Skin epidermis (tissue), 12 donors: Measurements from ENCODE around the gene SLC25A30.
"Not testable (repeated sequence)": the region's sequence is repeated elsewhere in the genome, so short reads cannot be mapped to it uniquely, and the experiment has no call there.

Experiments used
- H3K27ac ChIP-seq, 21 experiments: fragments of 200-600 bp; sonication (generic) in 11 of 21; one replicate each; pipeline ENCODE4 v1.5.0; 2020; ENCODE audit warnings: mild to moderate bottlenecking in 3 of 21, inconsistent platforms in 2 of 21, moderate library complexity in 2 of 21
- H3K4me3 ChIP-seq, 7 experiments: fragments of 200-600 bp; sonication (generic) in 2 of 7; one replicate each; pipeline ENCODE4 v1.5.0; 2020; ENCODE audit warnings: inconsistent platforms in 2 of 7, mild to moderate bottlenecking in 2 of 7, moderate library complexity in 1 of 7

The SLC25A30 gene

DNA sequence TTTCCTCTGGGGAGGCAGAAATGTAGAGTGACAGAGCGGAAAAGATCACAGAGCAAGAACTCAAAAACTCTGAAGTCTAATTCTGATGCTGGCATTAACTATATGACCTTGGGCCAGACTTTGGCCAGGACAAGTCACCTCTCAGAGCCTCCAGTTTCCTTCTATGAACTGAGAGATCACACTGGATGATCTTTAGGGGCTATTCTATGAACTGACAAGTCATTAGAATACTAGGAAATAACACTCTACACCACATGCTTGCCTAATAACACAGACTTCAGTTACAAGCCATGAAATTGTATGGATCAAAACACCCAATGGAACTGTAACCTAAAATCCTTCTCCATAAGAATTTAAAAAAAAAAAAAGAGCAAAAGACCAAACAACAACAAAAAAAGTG is 16.9 kb downstream of the SLC25A30 start:
- Histone ChIP-seq H3K4me3 (no peak overlapping the region), H3K27ac (peak overlapping the region in 1 of 21 experiments; percentile 33)

DNA sequence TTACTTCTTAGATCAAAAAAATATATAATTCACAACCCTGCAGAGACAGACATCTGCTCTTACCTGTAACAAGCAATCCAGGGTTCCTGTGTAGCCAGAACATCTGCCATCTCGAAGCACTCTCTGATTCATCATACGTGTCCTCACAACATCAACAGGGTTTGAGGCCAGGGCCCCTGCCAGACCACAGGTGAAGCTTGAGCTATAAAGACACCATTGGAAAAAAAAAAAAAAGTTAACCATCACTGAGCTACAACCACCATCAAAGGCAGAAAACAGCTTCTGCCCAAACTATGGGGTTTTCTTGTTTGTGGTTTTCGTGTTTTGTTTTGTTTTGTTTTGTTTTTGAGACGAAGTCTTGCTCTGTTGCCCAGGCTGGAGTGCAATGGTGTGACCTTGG is 19.3 kb downstream of the SLC25A30 start:
- Histone ChIP-seq H3K27ac (peak overlapping the region in 1 of 21 experiments; percentile 6), H3K4me3 (no peak overlapping the region)

DNA sequence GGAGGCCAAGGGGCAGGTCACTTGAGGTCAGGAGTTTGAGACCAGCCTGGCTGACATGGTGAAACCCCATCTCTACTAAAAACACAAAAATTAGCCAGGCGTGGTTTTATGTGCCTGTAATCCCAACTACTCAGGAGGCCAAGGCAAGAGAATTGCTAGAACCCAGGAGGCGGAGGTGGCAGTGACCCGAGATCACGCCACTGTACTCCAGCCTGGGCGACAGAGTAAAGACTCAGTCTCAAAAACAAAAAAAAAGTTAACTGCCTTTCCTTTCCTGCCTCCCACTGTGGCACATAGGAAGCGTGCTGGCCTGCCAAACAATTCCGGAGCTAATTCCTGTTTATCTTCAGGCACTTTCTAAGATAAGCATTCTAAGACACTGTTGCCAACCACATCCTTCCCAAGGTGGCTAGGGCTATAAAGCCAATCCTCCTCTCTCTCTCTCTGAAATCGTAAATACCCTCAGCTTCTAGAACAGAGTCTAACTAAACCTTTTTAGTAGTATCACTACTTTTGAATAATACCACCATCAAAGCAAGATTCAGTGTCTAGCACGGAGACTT is 21.6 kb downstream of the SLC25A30 start:
- Histone ChIP-seq H3K4me3 (no peak overlapping the region), H3K27ac (peak overlapping the region in 10 of 21 experiments; percentile 9 to 64 (median 25))

DNA sequence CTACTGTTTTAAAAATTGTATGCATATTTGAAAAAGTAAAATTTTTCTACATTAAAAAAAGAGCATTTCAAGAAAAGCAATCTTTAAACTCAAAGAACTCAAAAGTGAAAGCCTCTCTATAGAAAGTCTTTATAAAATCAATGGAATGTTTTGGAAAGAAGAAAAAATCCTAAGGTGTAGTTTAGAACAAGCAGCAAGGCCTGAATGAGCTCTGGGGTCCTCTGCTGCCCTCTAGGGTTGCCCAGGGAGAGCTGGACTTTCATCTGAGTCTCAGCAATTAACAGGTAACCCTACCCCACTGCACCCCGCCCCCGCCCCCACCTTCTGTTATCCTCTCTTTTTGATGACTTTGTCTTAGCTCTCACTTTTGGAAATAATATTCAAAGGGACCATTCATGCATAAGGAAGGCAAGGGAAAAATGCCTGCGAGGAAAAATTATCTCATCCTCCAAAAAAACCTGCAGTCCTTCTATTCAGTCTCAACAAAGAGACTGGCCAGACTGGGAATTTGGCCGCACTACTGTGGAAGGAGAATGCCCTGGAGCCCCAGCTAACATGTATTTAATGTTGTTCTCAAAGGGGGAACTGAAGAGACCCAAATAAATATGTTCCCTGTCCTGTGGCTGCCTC is 24.1 kb downstream of the SLC25A30 start:
- Histone ChIP-seq H3K4me3 (no peak overlapping the region), H3K27ac (peak overlapping the region in 1 of 21 experiments; percentile 7)

DNA sequence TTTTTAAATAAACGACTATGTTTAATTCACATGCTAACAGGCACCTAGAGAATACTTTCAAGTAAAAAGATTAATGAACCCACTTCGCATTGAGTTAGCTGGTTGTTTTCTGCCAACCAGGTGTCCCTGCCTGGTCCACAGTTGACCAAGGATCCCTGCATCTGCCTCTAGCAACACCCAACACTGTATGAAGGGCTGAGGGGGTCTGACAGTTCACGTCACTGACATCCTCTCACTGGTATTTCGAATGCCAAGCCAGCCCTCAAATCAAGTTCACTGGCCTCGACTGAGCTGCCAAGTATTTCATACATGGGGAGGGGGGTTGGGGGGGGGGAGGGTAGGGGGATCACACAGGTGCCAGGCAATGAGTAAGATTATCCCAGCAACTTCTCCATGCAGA is 25.4 kb downstream of the SLC25A30 start:
- H3K4me3 ChIP-seq = no peak overlapping the region
- H3K27ac ChIP-seq = no peak overlapping the region

DNA sequence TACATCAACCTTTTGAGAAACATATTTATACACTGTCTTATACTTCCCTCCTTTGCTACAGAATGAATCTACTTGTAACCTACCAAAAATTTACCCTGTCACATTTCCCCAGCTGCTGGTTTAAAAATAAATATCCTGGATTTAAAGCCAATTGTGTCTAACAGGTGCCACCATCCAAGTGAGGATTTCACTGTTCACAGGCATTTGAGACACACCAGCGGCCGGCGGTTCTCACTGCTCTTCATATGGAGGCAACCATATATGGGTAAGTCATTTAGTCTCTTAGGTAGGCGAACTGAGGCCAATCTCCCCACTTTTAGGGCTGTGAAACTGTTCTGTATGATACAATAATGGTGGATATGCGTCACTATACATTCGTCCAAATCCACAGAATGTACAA is 26.2 kb downstream of the SLC25A30 start:
- no peak overlapping the region for H3K4me3 ChIP-seq

DNA sequence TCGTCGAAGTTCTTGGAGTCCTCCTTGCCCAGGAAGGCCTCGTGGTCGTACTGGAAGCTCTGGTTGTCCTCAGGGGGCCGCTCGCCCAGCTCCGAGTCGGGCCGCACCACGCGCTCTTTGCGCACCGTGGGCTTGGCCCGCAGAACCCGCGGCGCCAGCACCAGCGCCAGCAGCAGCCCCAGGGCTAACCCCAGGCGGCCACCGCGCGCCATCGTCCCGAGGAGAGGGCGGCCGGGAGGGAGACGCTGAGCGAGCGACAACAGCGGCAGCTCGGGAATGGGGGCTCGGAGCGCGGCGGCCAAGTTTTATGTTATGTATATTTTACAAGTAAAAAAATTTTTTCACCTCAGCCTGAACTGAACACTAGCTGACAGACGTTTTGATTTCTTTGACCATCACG is 27.0 kb downstream of the SLC25A30 start:
- H3K27ac ChIP-seq, H3K4me3 ChIP-seq: not testable (repeated sequence)

More for the DNA sequence above, 26.2 kb downstream of the SLC25A30 start:
- H3K27ac ChIP-seq = no peak overlapping the region

DNA sequence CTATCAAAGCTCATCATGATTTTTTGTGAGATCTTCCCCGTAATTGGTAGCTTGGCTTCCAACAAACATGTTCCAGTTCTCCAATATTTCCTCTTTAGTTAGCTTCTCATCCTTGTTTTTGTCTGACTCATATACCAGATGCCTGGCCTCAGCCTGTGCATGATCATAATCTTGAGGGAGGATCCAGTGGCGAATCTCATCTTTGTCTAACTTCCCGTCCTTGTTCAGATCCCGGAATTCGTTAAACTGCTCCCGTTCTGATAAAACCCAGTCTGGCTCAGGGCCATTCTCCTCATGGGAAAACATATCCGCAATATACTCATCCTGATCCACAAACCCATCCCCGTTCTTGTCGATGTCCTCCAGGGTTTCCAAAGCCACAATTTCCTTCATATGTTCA is 27.8 kb downstream of the SLC25A30 start:
- not testable (repeated sequence) for H3K4me3 ChIP-seq

DNA sequence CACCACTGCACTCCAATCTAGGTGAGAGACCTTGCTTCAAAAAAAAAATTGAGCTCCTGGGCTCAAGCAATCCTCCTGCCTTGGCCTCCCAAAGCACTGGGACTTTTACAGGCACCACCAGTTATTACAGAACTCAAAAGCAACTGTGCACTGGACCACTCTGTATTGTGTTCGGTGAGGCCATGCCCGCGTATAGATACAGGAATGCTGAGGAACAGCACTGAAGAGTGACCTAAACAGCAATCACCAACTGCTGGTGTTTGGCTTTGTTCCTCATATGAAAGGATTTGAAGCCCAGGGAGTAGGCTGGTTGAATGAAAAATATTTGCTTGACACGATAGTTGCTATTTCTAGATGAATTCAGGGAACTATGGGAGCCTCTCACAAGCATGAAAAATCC is 29.5 kb downstream of the SLC25A30 start:
- H3K4me3 ChIP-seq = no peak overlapping the region
- no peak overlapping the region for H3K27ac ChIP-seq

More for the DNA sequence above, 27.8 kb downstream of the SLC25A30 start:
- not testable (repeated sequence) for H3K27ac ChIP-seq

DNA sequence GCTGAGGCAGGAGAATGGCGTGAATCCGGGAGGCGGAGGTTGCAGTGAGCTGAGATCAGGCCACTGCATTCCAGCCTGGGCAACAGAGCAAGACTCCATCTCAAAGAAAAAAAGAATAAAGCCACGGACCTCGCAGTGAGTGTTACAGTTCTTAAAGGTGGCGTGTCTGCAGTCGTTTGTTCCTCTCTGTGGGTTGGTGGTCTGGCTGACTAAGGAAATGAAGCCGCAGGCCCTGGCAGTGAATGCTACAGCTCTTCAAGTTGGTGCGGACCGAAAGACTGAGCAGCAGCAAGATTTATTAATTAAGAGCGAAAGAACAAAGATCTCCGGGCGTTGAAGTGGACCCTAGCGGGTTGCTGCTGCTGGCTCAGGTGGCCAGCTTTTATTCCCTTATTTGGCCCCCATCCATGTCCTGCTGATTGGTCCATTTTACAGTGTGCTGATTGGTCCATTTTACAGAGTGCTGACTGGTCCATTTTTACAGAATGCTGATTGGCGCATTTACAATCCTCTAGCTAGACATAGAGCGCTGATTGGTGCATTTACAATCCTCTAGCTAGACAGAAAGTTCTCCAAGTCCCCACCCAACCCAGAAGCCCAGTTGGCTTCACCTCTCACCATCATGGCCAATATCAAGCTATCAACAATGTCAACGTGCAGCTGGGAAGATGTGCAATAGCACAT is 31.1 kb downstream of the SLC25A30 start:
- not testable (repeated sequence) for H3K27ac ChIP-seq, H3K4me3 ChIP-seq

DNA sequence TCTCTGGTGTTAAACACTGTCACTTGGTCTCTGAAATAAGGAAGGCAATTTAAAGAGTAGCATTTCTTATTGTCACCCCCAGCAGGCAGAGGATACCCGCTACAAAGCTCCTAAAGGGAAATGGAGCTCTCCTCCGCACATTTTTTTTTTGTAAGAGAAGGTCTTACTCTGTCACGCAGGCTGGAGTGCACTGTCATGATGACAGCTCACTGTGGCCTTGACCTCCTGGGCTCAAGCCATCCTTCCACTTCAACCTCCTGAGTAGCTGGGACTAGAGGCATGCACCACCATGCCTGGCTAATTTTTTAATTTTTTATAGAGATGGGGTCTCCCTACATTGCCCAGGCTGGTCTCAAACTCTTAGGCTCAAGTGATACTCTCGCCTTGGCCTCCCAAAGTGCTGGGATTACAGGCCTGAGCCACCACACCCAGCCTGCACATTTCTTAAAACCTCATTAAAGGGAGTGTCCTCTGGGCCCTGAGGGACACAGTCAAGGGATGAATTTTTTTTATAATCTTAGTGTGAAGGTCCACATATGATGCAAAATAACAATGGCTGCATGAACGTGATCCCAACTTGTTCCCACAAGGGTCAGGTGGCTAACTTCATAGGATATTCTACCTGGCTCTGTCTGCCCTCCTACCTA is 32.1 kb downstream of the SLC25A30 start:
- Histone ChIP-seq H3K4me3 (no peak overlapping the region), H3K27ac (no peak overlapping the region)

DNA sequence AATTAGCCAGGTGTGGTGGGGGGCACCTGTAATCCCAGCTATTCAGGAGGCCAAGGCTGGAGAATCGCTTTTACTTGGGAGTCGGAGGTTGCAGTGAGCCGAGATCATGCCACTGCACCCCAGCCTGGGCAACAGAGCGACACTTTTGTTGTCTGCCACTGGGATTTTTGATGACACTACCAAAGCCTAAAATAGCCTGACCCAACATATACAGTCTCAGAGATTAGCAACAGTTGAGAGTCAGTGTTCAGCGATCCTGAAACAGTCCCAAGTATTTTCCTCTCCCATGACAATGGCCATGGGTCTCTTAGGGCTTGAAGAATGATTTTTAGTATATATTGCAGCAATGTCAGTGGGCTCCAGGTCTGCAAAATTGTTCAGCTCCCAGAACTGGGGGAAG is 32.9 kb downstream of the SLC25A30 start:
- Histone ChIP-seq H3K27ac (no peak overlapping the region), H3K4me3 (no peak overlapping the region)

DNA sequence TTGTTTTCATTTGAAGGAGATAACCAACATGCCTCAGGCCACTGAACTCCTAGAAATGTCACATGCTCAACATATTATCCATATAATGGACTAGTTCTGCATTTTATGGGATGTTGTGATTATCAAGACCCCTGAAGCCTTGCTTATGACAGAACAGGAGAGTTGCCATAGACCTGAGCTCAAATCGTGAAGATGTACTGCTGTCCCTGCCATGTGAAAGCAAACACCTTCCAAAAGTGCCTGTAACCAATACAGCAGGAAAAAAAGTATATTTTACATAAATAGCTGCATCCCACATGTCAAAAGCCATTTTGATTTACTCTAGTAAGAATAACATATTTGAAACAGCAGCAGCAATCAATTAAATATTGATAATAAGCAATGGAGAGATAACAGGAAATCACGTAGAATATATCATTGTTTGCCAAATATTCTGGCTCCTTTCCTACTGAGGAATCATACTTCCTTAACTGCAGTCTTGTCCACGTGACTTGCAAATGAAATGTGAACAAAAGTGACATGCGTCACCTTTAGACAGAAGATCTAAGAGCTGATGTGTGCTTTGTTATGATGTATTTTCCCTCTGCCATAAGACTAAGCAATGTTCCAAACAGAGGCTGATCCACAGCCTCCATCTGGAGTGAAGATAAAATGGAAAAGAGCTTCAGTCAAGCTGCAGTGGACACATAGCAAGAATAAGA is 33.5 kb downstream of the SLC25A30 start:
- Histone ChIP-seq H3K27ac (no peak overlapping the region), H3K4me3 (no peak overlapping the region)

DNA sequence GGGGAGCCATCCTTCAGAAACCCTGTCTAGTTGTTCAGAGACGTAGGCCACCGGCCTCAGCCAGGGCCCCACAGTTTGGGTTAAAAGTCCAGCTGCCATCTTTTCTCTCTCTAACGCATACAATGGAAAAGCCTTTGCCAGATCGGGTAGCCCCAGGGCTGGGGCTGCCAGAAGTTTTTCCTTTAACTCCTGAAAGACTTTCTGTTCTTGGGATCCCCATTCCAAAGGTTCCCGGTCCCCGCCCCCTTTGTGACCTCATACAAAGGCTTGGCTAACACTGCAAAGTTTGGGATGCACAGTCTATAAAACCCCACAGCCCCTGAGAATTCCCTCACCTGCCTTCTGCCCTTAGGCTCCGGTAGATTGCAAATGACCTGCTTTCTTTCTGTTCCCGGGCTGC is 35.4 kb downstream of the SLC25A30 start:
- H3K27ac ChIP-seq, H3K4me3 ChIP-seq: not testable (repeated sequence)

DNA sequence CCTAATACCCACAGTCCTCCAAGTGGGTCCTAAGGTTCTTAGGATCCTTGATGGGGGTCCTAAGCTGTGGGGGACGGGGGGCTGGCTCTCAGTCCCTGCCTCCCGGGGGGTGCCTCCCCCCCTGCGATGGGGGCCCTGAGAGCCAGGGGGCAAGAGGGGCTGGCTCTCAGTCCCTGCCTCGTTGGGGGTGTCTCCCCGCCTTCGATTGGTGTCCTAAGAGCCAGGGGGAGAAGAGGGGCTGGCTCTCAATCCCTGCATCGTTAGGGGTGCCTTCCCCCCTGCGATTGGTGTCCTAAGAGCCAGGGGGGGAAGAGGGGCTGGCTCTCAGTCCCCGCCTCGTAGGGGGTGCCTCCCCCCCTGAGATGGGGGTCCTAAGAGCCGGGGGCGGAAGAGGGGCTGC is 37.0 kb downstream of the SLC25A30 start:
- peak overlapping the region in 1 of 7 experiments; percentile 3 for H3K4me3 ChIP-seq
- peak overlapping the region in 4 of 21 experiments; percentile 25 to 72 (median 48) for H3K27ac ChIP-seq

DNA sequence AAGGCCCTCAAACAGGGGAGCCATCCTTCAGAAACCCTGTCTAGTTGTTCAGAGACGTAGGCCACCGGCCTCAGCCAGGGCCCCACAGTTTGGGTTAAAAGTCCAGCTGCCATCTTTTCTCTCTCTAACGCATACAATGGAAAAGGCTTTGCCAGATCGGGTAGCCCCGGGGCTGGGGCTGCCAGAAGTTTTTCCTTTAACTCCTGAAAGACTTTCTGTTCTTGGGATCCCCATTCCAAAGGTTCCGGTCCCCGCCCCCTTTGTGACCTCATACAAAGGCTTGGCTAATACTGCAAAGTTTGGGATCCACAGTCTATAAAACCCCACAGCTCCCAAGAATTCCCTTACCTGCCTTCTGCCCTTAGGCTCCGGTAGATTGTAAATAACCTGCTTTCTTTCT is 37.5 kb downstream of the SLC25A30 start:
- H3K27ac ChIP-seq = peak overlapping the region in 1 of 21 experiments; percentile 60
- H3K4me3 ChIP-seq = not testable (repeated sequence)

DNA sequence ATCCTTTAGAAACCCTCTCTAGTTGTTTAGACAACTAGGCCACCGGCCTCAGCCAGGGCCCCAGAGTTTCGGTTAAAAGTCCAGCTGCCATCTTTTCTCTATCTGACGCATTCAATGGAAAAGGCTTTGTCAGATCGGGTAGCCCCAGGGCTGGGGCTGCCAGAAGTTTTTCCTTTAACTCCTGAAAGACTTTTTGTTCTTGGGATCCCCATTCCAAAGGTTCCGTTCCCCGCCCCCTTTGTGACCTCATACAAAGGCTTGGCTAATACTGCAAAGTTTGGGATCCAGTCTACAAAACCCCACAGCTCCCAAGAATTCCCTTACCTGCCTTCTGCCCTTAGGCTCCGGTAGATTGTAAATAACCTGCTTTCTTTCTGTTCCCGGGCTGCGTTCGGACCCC is 38.7 kb downstream of the SLC25A30 start:
- H3K4me3 ChIP-seq = not testable (repeated sequence)
- H3K27ac ChIP-seq = peak overlapping the region in 1 of 21 experiments; percentile 42

DNA sequence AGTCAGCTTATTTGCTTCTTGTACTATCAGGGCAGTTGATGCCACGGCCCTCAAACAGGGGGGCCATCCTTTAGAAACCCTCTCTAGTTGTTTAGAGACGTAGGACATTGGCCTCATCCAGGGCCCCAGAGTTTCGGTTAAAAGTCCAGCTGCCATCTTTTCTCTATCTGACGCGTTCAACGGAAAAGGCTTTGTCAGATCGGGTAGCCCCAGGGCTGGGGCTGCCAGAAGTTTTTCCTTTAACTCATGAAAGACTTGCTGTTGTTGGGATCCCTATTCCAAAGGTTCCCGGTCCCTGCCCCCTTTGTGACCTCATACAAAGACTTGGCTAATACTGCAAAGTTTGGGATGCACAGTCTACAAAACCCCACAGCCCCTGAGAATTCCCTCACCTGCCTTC is 39.4 kb downstream of the SLC25A30 start:
- H3K4me3 ChIP-seq = not testable (repeated sequence)
- H3K27ac ChIP-seq = peak overlapping the region in 1 of 21 experiments; percentile 42

DNA sequence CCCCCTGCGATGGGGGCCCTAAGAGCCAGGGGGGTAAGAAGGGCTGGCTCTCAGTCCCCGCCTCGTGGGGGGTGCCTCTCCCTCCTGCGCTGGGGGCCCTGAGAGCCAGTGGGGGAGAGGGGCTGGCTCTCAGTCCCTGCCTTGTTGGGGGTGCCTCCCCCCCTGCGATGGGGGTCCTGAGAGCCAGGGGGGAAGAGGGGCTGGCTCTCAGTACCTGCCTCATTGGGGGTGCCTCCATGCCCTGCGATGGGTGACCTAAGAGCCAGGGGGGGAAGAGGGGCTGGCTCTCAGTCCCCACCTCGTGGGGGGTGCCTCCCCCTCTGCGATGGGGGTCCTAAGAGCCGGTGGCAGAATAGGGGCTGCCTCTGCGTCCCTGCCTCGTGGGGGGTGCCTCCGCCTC is 40.9 kb downstream of the SLC25A30 start:
- not testable (repeated sequence) for H3K4me3 ChIP-seq
- H3K27ac ChIP-seq = peak overlapping the region in 3 of 21 experiments; percentile 12 to 47 (median 13)

DNA sequence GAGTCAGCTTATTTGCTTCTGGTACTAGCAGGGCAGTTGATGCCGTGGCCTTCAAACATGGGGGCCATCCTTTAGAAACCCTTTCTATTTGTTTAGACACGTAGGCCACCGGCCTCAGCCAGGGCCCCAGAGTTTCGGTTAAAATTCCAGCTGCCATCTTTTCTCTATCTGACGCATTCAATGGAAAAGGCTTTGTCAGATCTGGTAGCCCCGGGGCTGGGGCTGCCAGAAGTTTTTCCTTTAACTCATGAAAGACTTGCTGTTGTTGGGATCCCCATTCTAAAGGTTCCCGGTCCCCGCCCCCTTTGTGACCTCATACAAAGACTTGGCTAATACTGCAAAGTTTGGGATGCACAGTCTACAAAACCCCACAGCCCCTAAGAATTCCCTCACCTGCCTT is 41.5 kb downstream of the SLC25A30 start:
- not testable (repeated sequence) for H3K4me3 ChIP-seq, H3K27ac ChIP-seq
